ENCODE results near the gene ZNF567.

- no peak for TF ChIP-seq POLR2A (IDR thresholded peaks at IDR 0.05)
- TF ChIP-seq, protein P1, sequence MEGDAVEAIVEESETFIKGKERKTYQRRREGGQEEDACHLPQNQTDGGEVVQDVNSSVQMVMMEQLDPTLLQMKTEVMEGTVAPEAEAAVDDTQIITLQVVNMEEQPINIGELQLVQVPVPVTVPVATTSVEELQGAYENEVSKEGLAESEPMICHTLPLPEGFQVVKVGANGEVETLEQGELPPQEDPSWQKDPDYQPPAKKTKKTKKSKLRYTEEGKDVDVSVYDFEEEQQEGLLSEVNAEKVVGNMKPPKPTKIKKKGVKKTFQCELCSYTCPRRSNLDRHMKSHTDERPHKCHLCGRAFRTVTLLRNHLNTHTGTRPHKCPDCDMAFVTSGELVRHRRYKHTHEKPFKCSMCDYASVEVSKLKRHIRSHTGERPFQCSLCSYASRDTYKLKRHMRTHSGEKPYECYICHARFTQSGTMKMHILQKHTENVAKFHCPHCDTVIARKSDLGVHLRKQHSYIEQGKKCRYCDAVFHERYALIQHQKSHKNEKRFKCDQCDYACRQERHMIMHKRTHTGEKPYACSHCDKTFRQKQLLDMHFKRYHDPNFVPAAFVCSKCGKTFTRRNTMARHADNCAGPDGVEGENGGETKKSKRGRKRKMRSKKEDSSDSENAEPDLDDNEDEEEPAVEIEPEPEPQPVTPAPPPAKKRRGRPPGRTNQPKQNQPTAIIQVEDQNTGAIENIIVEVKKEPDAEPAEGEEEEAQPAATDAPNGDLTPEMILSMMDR (IDR thresholded peaks at IDR 0.05): no peak
These were observed 40.7 kb upstream of the ZNF567 start for GRCh38 chr19:36646746-36647145.

Measured in uterus (tissue), 2 donors.